ENCODE results near the gene CLGN.

DNA sequence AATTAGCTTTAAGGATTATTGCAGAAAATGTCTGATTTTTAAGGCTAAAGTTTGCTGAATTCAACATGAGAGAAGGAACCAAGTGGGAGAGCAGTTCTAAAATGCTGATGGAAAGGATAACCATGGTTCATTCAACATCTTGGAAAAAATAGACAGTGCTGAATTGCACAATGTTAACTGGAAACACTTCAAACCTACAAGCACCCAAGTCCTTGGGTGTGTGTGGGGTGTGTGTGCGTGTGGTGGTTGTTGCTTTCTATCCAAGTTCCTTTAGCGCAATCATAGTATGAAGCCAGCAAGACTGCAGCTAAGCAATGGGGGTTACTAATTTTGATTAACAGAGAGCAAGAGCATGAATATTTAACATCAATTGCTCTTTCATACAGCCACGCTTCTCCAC is 83.3 kb downstream of the CLGN start:
- TF ChIP-seq, protein P1, sequence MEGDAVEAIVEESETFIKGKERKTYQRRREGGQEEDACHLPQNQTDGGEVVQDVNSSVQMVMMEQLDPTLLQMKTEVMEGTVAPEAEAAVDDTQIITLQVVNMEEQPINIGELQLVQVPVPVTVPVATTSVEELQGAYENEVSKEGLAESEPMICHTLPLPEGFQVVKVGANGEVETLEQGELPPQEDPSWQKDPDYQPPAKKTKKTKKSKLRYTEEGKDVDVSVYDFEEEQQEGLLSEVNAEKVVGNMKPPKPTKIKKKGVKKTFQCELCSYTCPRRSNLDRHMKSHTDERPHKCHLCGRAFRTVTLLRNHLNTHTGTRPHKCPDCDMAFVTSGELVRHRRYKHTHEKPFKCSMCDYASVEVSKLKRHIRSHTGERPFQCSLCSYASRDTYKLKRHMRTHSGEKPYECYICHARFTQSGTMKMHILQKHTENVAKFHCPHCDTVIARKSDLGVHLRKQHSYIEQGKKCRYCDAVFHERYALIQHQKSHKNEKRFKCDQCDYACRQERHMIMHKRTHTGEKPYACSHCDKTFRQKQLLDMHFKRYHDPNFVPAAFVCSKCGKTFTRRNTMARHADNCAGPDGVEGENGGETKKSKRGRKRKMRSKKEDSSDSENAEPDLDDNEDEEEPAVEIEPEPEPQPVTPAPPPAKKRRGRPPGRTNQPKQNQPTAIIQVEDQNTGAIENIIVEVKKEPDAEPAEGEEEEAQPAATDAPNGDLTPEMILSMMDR (conservative IDR thresholded peaks at IDR 0.05; ENCODE audit: low read length), result no peak
- no peak for TF ChIP-seq EZH2phosphoT487 (IDR thresholded peaks at IDR 0.05; ENCODE audit: borderline replicate concordance)
